Suprapubic skin (tissue), 3 donors: Measurements from ENCODE around the gene ANKRD44.

Experiments
- POLR2AphosphoS5 ChIP-seq, 3 donors: sonication (generic); formaldehyde crosslinking; IDR thresholded peaks; one replicate each; pipeline ENCODE4 v1.6.1; 2017; ENCODE audit warnings: antibody characterized with exemption in 3 of 3
- TF ChIP-seq, protein P1 (sequence below), 2 donors: fragments of 200-600 bp in 1 of 2; fragments of 450-650 bp in 1 of 2; sonication (generic) in 1 of 2; IDR thresholded peaks; one replicate each; pipeline ENCODE4 v1.5.1; 2016 to 2019; ENCODE audit warnings: antibody characterized with exemption in 2 of 2, mild to moderate bottlenecking in 1 of 2, moderate library complexity in 1 of 2

GRCh38 chr2:197207598-197207997, 103.0 kb downstream of the ANKRD44 start:
- TF ChIP-seq POLR2AphosphoS5 (IDR thresholded peaks at IDR 0.05) = no peak
- TF ChIP-seq, protein P1, sequence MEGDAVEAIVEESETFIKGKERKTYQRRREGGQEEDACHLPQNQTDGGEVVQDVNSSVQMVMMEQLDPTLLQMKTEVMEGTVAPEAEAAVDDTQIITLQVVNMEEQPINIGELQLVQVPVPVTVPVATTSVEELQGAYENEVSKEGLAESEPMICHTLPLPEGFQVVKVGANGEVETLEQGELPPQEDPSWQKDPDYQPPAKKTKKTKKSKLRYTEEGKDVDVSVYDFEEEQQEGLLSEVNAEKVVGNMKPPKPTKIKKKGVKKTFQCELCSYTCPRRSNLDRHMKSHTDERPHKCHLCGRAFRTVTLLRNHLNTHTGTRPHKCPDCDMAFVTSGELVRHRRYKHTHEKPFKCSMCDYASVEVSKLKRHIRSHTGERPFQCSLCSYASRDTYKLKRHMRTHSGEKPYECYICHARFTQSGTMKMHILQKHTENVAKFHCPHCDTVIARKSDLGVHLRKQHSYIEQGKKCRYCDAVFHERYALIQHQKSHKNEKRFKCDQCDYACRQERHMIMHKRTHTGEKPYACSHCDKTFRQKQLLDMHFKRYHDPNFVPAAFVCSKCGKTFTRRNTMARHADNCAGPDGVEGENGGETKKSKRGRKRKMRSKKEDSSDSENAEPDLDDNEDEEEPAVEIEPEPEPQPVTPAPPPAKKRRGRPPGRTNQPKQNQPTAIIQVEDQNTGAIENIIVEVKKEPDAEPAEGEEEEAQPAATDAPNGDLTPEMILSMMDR (IDR thresholded peaks at IDR 0.05) = no peak
